Uterine smooth muscle cell (primary cell): Measurements from ENCODE around the gene ERC2. TPM values are rescaled to one million over a fixed set of nuclear protein-coding genes. Genes with fewer than 3 reads are reported as not detected.

Source experiments
- total RNA-seq: library from RNA; depleted of rRNA; stranded (reverse); fragments of >200 nt; gene quantifications from 2 replicates; pipeline ENCODE4 v1.2.3, GENCODE V29; 2014

ERC2 gene
- 0.55 and 0.75 TPM in 2 replicates for total RNA-seq

DNA sequence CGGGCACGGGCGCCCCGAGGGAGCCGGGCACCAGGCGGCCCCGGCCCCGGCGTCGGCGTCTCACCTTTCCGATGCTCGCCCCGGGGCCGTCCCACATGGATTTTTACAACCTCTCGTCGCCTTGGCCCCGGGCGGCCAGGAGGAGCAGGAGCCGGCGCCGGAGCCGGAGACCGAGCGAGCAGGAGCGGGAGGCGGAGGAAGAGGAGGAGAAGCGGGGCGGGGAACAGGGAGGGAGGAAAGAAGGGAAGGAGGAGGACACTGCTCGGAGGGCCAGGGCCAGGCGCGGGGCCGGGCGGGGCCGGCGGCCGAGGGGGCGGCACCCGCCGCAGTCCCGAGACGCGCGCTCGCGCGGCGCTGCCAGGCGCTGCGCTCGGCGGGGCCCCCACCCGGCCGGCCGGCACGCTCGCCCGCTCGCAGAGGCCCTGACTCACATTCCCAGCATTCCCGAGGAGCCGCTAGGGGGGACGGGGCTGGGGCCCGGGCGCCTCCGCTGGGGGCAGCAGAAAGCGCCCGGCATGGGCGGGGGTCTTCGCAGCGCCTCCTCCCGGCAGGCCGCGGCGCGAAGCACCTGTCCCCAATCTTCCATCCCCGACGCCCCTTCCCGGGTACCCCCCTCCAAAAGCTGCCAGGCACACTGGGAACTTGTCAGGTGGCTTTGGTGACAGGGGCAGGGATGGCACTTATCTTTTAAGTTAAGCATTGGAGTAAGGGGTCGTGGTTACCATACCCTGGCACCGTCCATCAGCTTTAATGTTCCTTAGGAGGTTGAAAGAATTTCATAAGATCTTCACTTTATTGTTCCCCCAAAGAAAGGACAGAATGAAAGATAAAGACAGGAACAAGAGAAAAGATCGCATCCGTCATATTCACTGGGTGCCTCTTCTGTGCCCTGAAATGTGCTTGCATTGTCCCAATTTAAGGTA, at the start of gene ERC2:
ERC2 (minus strand) TSS at position 284 of the 923 bp plus-strand sequence.

GRCh38 chr3:55486857-55487380, 981.3 kb downstream of the ERC2 start, which contains the start of gene WNT5A:
TSS of gene WNT5A (minus strand) at chr3:55487306. CDS start at chr3:55486985, 321 bp downstream.

Other genes starting within 250 kb of the ERC2 start
- gene CCDC66, start 88.7 kb upstream of the ERC2 start, total RNA-seq, result 28.2 and 31.7 TPM in 2 replicates
- 91.7 and 95.5 TPM in 2 replicates for gene TASOR, start 214.8 kb upstream of the ERC2 start, total RNA-seq